Hematopoietic multipotent progenitor cell treated with erythropoietin and hydrocortisone succinate and interleukin-3 and kit ligand, for 17 days (in vitro differentiated cells): ENCODE measurements around the gene ARID1A.

ENCODE experiments used
- DNase-seq: peaks from one replicate; pipeline ENCODE4 v3.0.0-alpha.2; 2015; ENCODE audit warnings: low spot score

Gene ARID1A

GRCh38 chr1:26728645-26729044 lies 32.8 kb downstream of the ARID1A start:
- no peak for DNase-seq

GRCh38 chr1:26729633-26730032 lies 33.8 kb downstream of the ARID1A start:
- no peak for DNase-seq

GRCh38 chr1:26730695-26731094 lies 34.9 kb downstream of the ARID1A start:
- DNase-seq = no peak

GRCh38 chr1:26731233-26731902 lies 35.6 kb downstream of the ARID1A start:
- DNase-seq = no peak

GRCh38 chr1:26733392-26733791 lies 37.6 kb downstream of the ARID1A start:
- DNase-seq = no peak

- no peak for DNase-seq
Measured at GRCh38 chr1:26733982-26734381, 38.2 kb downstream of the ARID1A start.

- no peak for DNase-seq
Measured at GRCh38 chr1:26734501-26735058, 38.8 kb downstream of the ARID1A start.

GRCh38 chr1:26739329-26739914 lies 43.6 kb downstream of the ARID1A start:
- no peak for DNase-seq

- no peak for DNase-seq
Measured at GRCh38 chr1:26740023-26740634, 44.3 kb downstream of the ARID1A start.

GRCh38 chr1:26740952-26741351 lies 45.1 kb downstream of the ARID1A start:
- no peak for DNase-seq

- no peak for DNase-seq
Measured at GRCh38 chr1:26743426-26744059, 47.7 kb downstream of the ARID1A start.

- DNase-seq = peak; percentile 72
Measured at GRCh38 chr1:26744075-26744959, 48.5 kb downstream of the ARID1A start.

GRCh38 chr1:26745191-26745590 lies 49.4 kb downstream of the ARID1A start:
- no peak for DNase-seq

GRCh38 chr1:26747048-26747447 lies 51.2 kb downstream of the ARID1A start:
- no peak for DNase-seq

GRCh38 chr1:26748351-26748750 lies 52.5 kb downstream of the ARID1A start:
- no peak for DNase-seq

GRCh38 chr1:26749458-26749857 lies 53.6 kb downstream of the ARID1A start:
- no peak for DNase-seq

- peak; percentile 35 for DNase-seq
Measured at GRCh38 chr1:26750428-26750827, 54.6 kb downstream of the ARID1A start.

- DNase-seq = no peak
Measured at GRCh38 chr1:26752519-26752918, 56.7 kb downstream of the ARID1A start.

GRCh38 chr1:26754086-26754874 lies 58.5 kb downstream of the ARID1A start:
- no peak for DNase-seq

GRCh38 chr1:26758358-26758757 lies 62.5 kb downstream of the ARID1A start:
- no peak for DNase-seq

GRCh38 chr1:26759531-26759930 lies 63.7 kb downstream of the ARID1A start:
- no peak for DNase-seq
